Kidney (tissue), 14 donors: Measurements from ENCODE around the gene ZNF831. TPM values are rescaled to one million over a fixed set of nuclear protein-coding genes. Genes with fewer than 3 reads are reported as not detected.
A peak's percentile ranks its signal among the peaks of the same experiment; 100 is the strongest.

Experiments
- DNase-seq, 5 donors: peaks; one replicate each; pipeline ENCODE4 v3.0.0-alpha.2; 2013 to 2020
- FAIRE-seq: peaks from 2 replicates; lab custom pipeline; 2012; peaks lifted over from hg19 to GRCh38; lab: Jason Lieb, UNC
- H3K27ac ChIP-seq, 2 donors: one replicate each; pipeline ENCODE4 v1.7.0; 2013; ENCODE audit warnings: low read depth in 2 of 2, low read length in 2 of 2, inconsistent platforms in 1 of 2
- H3K27me3 ChIP-seq: one replicate; pipeline ENCODE4 v1.7.1; 2013; ENCODE audit warnings: low read length, inconsistent platforms; ENCODE audit not compliant: control insufficient read depth, insufficient read depth
- H3K36me3 ChIP-seq, 3 donors: one replicate each; pipeline versions ENCODE4 v1.7.0 to v1.7.1; 2013; ENCODE audit warnings: low read length in 3 of 3, control low read depth in 1 of 3, inconsistent platforms in 1 of 3; ENCODE audit not compliant: insufficient read depth in 3 of 3, control insufficient read depth in 2 of 3
- H3K4me1 ChIP-seq, 3 donors: one replicate each; pipeline versions ENCODE4 v1.7.0 to v1.7.1; 2013; ENCODE audit warnings: low read length in 3 of 3, inconsistent platforms in 1 of 3, low read depth in 1 of 3; ENCODE audit not compliant: control insufficient read depth in 2 of 3, insufficient read depth in 2 of 3
- H3K4me3 ChIP-seq, 3 donors: one replicate each; pipeline versions ENCODE4 v1.7.0 to v1.8.1; 2013; ENCODE audit warnings: low read length in 3 of 3, control low read depth in 1 of 3, inconsistent platforms in 1 of 3
- H3K9ac ChIP-seq, 3 donors: one replicate each; pipeline versions ENCODE4 v1.7.0 to v1.7.1; 2013; ENCODE audit warnings: low read length in 3 of 3, control low read depth in 1 of 3, inconsistent platforms in 1 of 3
- H3K9me3 ChIP-seq, 3 donors: one replicate each; pipeline versions ENCODE4 v1.7.0 to v1.7.1; 2013; ENCODE audit warnings: low read length in 3 of 3, control low read depth in 1 of 3, inconsistent platforms in 1 of 3; ENCODE audit not compliant: control insufficient read depth in 2 of 3, insufficient read depth in 1 of 3
- CTCF ChIP-seq: IDR thresholded peaks from 3 replicates; pipeline ENCODE4 v1.5.1; 2012; ENCODE audit warnings: mild to moderate bottlenecking, moderate library complexity, borderline replicate concordance; ENCODE audit not compliant: insufficient read depth; ENCODE audit errors: extremely low read depth
- intact Hi-C: fragments of 100-400 bp; cut with DNase I; formaldehyde crosslinking; loops from one replicate; pipeline ENCODE4 v1.11.1; 2022
- polyA plus RNA-seq: library from polyadenylated mRNA; stranded (reverse); fragments of 350-450 nt; fragmentation: Illumina TruSeq; extraction: RNeasy Lipid Tissue Mini Kit (QIAGEN cat#74804); gene quantifications from one replicate; pipeline ENCODE4 v1.2.3, GENCODE V29; 2014; ENCODE audit warnings: low read depth, low replicate concordance; ENCODE audit not compliant: insufficient read depth
- total RNA-seq: library from RNA; stranded (reverse); fragmentation: NEBNext Ultra II Directional; extraction: Animal tissue kit (Norgen Biotek cat#: 25700); gene quantifications from one replicate; pipeline ENCODE4 v1.2.1, GENCODE V29; 2021
- donor health status: control.
- donor health status: control.
- donor health status: control.
- donor health status: control.
- donor health status: control.
- donor health status: DM: yes; HTN: yes; CAD: no.
- donor health status: Normal renal cell carcinoma (clear cell type).

The ZNF831 gene
- total and polyA plus RNA-seq, 2 donors from 2014 or later = 0.04 to 1.9 TPM

GRCh38 chr20:59122566-59122919 is 41.1 kb upstream of the ZNF831 start:
- FAIRE-seq (no peak), DNase-seq (no peak)
- no peak for TF ChIP-seq CTCF
- H3K27ac ChIP-seq = no peak overlapping the region
- H3K27me3 ChIP-seq = no peaks in the 10 kb centered on the region
- no peaks in the 10 kb centered on the region for H3K4me1 ChIP-seq
- no peaks in the 10 kb centered on the region for H3K36me3 ChIP-seq
- H3K4me3 ChIP-seq = no peak overlapping the region
- H3K9ac ChIP-seq = no peak overlapping the region
- intact Hi-C loops = no loop called here
- H3K9me3 ChIP-seq = no peaks in the 10 kb centered on the region

GRCh38 chr20:59123011-59123677 is 40.5 kb upstream of the ZNF831 start:
- Histone ChIP-seq H3K9me3 (no peaks in the 10 kb centered on the region), H3K4me1 (no peaks in the 10 kb centered on the region), H3K27me3 (no peaks in the 10 kb centered on the region), H3K36me3 (no peaks in the 10 kb centered on the region), H3K27ac (no peak overlapping the region), H3K4me3 (no peak overlapping the region), H3K9ac (no peak overlapping the region)
- DNase-seq (no peak), FAIRE-seq (no peak)
- no peak for TF ChIP-seq CTCF
- intact Hi-C loops = no loop called here

GRCh38 chr20:59123678-59124255 is 39.9 kb upstream of the ZNF831 start:
- DNase-seq (peak in 3 of 5 donors; percentile 50 to 84 (median 78)), FAIRE-seq (no peak)
- H3K27ac ChIP-seq = no peak overlapping the region
- no peaks in the 10 kb centered on the region for H3K4me1 ChIP-seq
- H3K9ac ChIP-seq = no peak overlapping the region
- H3K4me3 ChIP-seq = no peak overlapping the region
- H3K36me3 ChIP-seq = no peaks in the 10 kb centered on the region
- H3K27me3 ChIP-seq = no peaks in the 10 kb centered on the region
- TF ChIP-seq CTCF = no peak
- intact Hi-C loops = no loop called here
- H3K9me3 ChIP-seq = no peaks in the 10 kb centered on the region
